HepG2 (cell line): ENCODE measurements around the gene OMD. TPM values are rescaled to one million over a fixed set of nuclear protein-coding genes. Genes with fewer than 3 reads are reported as not detected.

Source experiments
- ATAC-seq: fragments of 200-7000 bp; cut with Tn5 transposase; 3 replicates; pipeline ENCODE4 v1.9.1; 2020; ENCODE audit warnings: mild to moderate bottlenecking, moderate library complexity
- BruUV-seq: library from RNA; stranded (reverse); fragments of 400-500 nt; replicated peaks from 2 replicates; lab custom pipeline; 2021; lab: Mats Ljungman, UMichigan
- CTCF ChIA-PET: fragments of 300-600 bp; formaldehyde crosslinking; extraction: SDS; loops from one replicate; lab custom pipeline; 2021; ENCODE audit warnings: low total read pairs, inconsistent platforms, low intra/inter-chr PET ratio; lab: Yijun Ruan, JAX
- POLR2A ChIA-PET: fragments of 350-600 bp; sonication (Branson Sonifier 250); formaldehyde crosslinking; loops from one replicate; lab custom pipeline; 2020; ENCODE audit warnings: antibody characterized with exemption, inconsistent platforms; lab: Yijun Ruan, JAX
- DNase-seq: peaks from one replicate; pipeline ENCODE4 v3.0.0-alpha.2; 2015; ENCODE audit warnings: low spot score
- FAIRE-seq: peaks from 3 replicates; lab custom pipeline; 2011; peaks lifted over from hg19 to GRCh38; lab: Jason Lieb, UNC
- H2AFZ ChIP-seq: one replicate; pipeline ENCODE4 v1.6.1; 2011; ENCODE audit warnings: low read length, inconsistent platforms
- H3K27ac ChIP-seq: fragments of 300-600 bp; 3 replicates; pipeline ENCODE4 v1.8.0; 2011; ENCODE audit warnings: mixed run types, mild to moderate bottlenecking, mixed read lengths, low read length, inconsistent platforms; ENCODE audit not compliant: insufficient read depth; ENCODE audit errors: extremely low read length
- H3K27me3 ChIP-seq, 2 experiments: fragments of 200-600 bp in 1 of 2; 2 replicates in 1 of 2; 3 replicates in 1 of 2; pipeline versions ENCODE4 v1.6.0 to v1.8.0; 2011; ENCODE audit warnings: low read length in 2 of 2, mild to moderate bottlenecking in 2 of 2, moderate library complexity in 2 of 2, inconsistent platforms in 1 of 2; ENCODE audit not compliant: insufficient read depth in 2 of 2, control insufficient read depth in 1 of 2
- H3K36me3 ChIP-seq, 2 experiments: fragments of 200-600 bp in 1 of 2; replicated peaks in 1 of 2; 2 replicates in 1 of 2; 3 replicates in 1 of 2; pipeline versions ENCODE4 v1.5.1 to v1.8.0; 2011; ENCODE audit warnings: low read length in 2 of 2, inconsistent platforms in 1 of 2; ENCODE audit not compliant: insufficient read depth in 2 of 2, control insufficient read depth in 1 of 2
- H3K4me1 ChIP-seq: 2 replicates; pipeline ENCODE4 v1.5.1; 2012; ENCODE audit warnings: low read length, inconsistent platforms; ENCODE audit not compliant: insufficient read depth
- H3K4me2 ChIP-seq: 2 replicates; pipeline ENCODE4 v1.6.0; 2011; ENCODE audit warnings: low read depth, low read length, inconsistent platforms
- H3K4me3 ChIP-seq, 3 experiments: fragments of 200-600 bp in 1 of 3; sonication (generic), shearing (Covaris generic) in 1 of 3; replicated peaks in 1 of 3; 2 replicates each; pipeline ENCODE4 v1.5.1; 2011 to 2016; ENCODE audit warnings: low read length in 3 of 3, inconsistent platforms in 2 of 3, low read depth in 2 of 3, mild to moderate bottlenecking in 2 of 3, control low read depth in 1 of 3, mixed read lengths in 1 of 3; ENCODE audit not compliant: insufficient read depth in 1 of 3
- H3K79me2 ChIP-seq: one replicate; pipeline ENCODE4 v1.6.1; 2011; ENCODE audit warnings: low read length, inconsistent platforms; ENCODE audit not compliant: insufficient read depth
- H3K9ac ChIP-seq: 2 replicates; pipeline ENCODE4 v1.6.0; 2011; ENCODE audit warnings: mild to moderate bottlenecking, low read depth, low read length, inconsistent platforms; ENCODE audit not compliant: insufficient read depth
- H3K9me3 ChIP-seq: 2 replicates; pipeline ENCODE4 v1.5.1; 2012; ENCODE audit warnings: mild to moderate bottlenecking, low read length
- H4K20me1 ChIP-seq: 2 replicates; pipeline ENCODE4 v1.6.0; 2011; ENCODE audit warnings: inconsistent platforms, mild to moderate bottlenecking, low read length, moderate library complexity; ENCODE audit not compliant: insufficient read depth
- IRX3 ChIP-seq: sonication (generic); formaldehyde crosslinking; IDR thresholded peaks from 2 replicates; pipeline ENCODE4 v1.8.1; 2023; ENCODE audit warnings: mild to moderate bottlenecking, low read depth, missing genetic modification reagents, borderline replicate concordance
- NR1H2 ChIP-seq: sonication (generic); formaldehyde crosslinking; IDR thresholded peaks from 2 replicates; pipeline ENCODE4 v1.8.1; 2022; ENCODE audit warnings: low read depth, missing genetic modification reagents, borderline replicate concordance
- POLR2A ChIP-seq, 2 experiments: IDR thresholded peaks; 2 replicates each; pipeline ENCODE4 v1.6.1; 2011; ENCODE audit warnings: low read depth in 2 of 2, low read length in 2 of 2, mild to moderate bottlenecking in 1 of 2, moderate library complexity in 1 of 2; ENCODE audit not compliant: insufficient read depth in 1 of 2
- ZC3H13 ChIP-seq: sonication (generic); formaldehyde crosslinking; IDR thresholded peaks from 2 replicates; pipeline ENCODE4 v1.8.1; 2023; ENCODE audit warnings: mild to moderate bottlenecking, missing genetic modification reagents, moderate library complexity
- ZFX ChIP-seq: sonication (generic); formaldehyde crosslinking; IDR thresholded peaks from 2 replicates; pipeline ENCODE4 v1.4.0; 2020; ENCODE audit warnings: mild to moderate bottlenecking, low read depth, missing genetic modification reagents, moderate library complexity
- ZNF160 ChIP-seq: sonication (generic); formaldehyde crosslinking; IDR thresholded peaks from 2 replicates; pipeline ENCODE4 v1.8.0; 2022; ENCODE audit warnings: mild to moderate bottlenecking, inconsistent platforms, missing genetic modification reagents
- ZNF281 ChIP-seq: sonication (generic); formaldehyde crosslinking; IDR thresholded peaks from 2 replicates; pipeline ENCODE4 v1.4.0; 2020; ENCODE audit warnings: missing genetic modification reagents, borderline replicate concordance
- ZNF3 ChIP-seq: IDR thresholded peaks from 2 replicates; pipeline ENCODE4 v1.7.0; 2017; ENCODE audit warnings: inconsistent platforms
- ZNF660 ChIP-seq: sonication (generic); formaldehyde crosslinking; IDR thresholded peaks from 2 replicates; pipeline ENCODE4 v1.5.1; 2020; ENCODE audit warnings: mild to moderate bottlenecking, low read depth, missing genetic modification reagents, borderline replicate concordance
- ZNF772 ChIP-seq: sonication (generic); formaldehyde crosslinking; IDR thresholded peaks from 2 replicates; pipeline ENCODE4 v1.5.0; 2020; ENCODE audit warnings: mild to moderate bottlenecking, missing genetic modification reagents
- ZNF788 ChIP-seq: sonication (generic); formaldehyde crosslinking; IDR thresholded peaks from 2 replicates; pipeline ENCODE4 v1.5.0; 2020; ENCODE audit warnings: mild to moderate bottlenecking, missing genetic modification reagents, borderline replicate concordance
- in situ Hi-C: cut with HindIII; loops from 2 replicates; pipeline ENCODE4 v1.10.0; 2017; ENCODE audit warnings: low pct_unique_long_range_greater_than_20kb; ENCODE audit not compliant: extremely low pct_ligation_motif_present
- intact Hi-C: fragments of 100-400 bp; cut with micrococcal nuclease; formaldehyde crosslinking; loops from one replicate; pipeline ENCODE4 v1.10.0; 2022; ENCODE audit not compliant: unreplicated experiment
- polyA plus RNA-seq, 8 experiments: library from polyadenylated mRNA; depleted of rRNA in 3 of 8; stranded (reverse) in 7 of 8; unstranded in 1 of 8; fragments of >200 nt; fragmentation: Illumina TruSeq in 4 of 8; extraction: Trizol in 4 of 8; gene quantifications; 2 replicates each; pipeline versions ENCODE4 v1.2.1 to v1.2.3, GENCODE V29; 2011 to 2016; ENCODE audit warnings: low read depth in 4 of 8, missing spikeins in 1 of 8, mixed read lengths in 1 of 8; ENCODE audit not compliant: insufficient read depth in 1 of 8
- total RNA-seq, 5 experiments: library from RNA; depleted of rRNA; stranded (reverse); fragments of >200 nt; fragmentation: Illumina TruSeq; extraction: Trizol; gene quantifications; 2 replicates each; pipeline ENCODE4 v1.2.3, GENCODE V29; 2016; ENCODE audit warnings: low read depth in 1 of 5
- TF ChIP-seq, protein P1 (sequence below): sonication (generic); formaldehyde crosslinking; IDR thresholded peaks from 2 replicates; pipeline ENCODE4 v1.4.0; 2020; ENCODE audit warnings: missing genetic modification reagents, mild to moderate bottlenecking, borderline replicate concordance

OMD gene
- total and polyA plus RNA-seq, 2 of the 13 experiments (the other 11 are each of a cell fraction or from before 2014, with no cell fraction given): not detected

- TF ChIP-seq ZNF281 (CRISPR knock-in tag) (no peak), NR1H2 (CRISPR knock-in tag) (no peak)
- TF ChIP-seq, all 625 proteins: peak for 0
These were observed 39.7 kb upstream of the OMD start (continued) for GRCh38 chr9:92463984-92464383.

- no peaks in the 10 kb centered on the region for H3K4me1 ChIP-seq
- no peaks in the 10 kb centered on the region for H3K27me3 ChIP-seq
- TF ChIP-seq ZNF160 (no peak), ZNF788 (CRISPR knock-in tag) (no peak), IRX3 (CRISPR knock-in tag) (no peak), ZNF3 (CRISPR knock-in tag) (no peak), ZNF772 (CRISPR knock-in tag) (no peak), ZFX (no peak), POLR2A (IDR thresholded peaks at IDR 0.05; ENCODE audit: insufficient read depth in 1 of 2, low read depth in 2 of 2, low read length in 2 of 2) (no peak), ZNF660 (no peak), ZC3H13 (no peak)
- TF ChIP-seq, protein P1, sequence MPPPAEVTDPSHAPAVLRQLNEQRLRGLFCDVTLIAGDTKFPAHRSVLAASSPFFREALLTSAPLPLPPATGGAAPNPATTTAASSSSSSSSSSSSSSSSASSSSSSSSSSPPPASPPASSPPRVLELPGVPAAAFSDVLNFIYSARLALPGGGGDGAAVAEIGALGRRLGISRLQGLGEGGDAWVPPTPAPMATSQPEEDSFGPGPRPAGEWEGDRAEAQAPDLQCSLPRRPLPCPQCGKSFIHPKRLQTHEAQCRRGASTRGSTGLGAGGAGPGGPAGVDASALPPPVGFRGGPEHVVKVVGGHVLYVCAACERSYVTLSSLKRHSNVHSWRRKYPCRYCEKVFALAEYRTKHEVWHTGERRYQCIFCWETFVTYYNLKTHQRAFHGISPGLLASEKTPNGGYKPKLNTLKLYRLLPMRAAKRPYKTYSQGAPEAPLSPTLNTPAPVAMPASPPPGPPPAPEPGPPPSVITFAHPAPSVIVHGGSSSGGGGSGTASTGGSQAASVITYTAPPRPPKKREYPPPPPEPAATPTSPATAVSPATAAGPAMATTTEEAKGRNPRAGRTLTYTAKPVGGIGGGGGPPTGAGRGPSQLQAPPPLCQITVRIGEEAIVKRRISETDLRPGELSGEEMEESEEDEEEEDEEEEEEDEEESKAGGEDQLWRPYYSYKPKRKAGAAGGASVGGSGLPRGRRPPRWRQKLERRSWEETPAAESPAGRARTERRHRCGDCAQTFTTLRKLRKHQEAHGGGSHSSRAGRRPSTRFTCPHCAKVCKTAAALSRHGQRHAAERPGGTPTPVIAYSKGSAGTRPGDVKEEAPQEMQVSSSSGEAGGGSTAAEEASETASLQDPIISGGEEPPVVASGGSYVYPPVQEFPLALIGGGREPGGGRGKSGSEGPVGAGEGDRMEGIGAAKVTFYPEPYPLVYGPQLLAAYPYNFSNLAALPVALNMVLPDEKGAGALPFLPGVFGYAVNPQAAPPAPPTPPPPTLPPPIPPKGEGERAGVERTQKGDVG (CRISPR knock-in tag): no peak
- no peak overlapping the region for H3K4me3 ChIP-seq
- H4K20me1 ChIP-seq: no peaks in the 10 kb centered on the region
- FAIRE-seq: no peak
- H3K79me2 ChIP-seq: no peaks in the 10 kb centered on the region
- H3K27ac ChIP-seq: no peak overlapping the region
- ChIA-PET POLR2A (no interaction called here), CTCF (no interaction called here)
- no peak for ATAC-seq
- intact Hi-C loops (no loop called here), in situ Hi-C loops (no loop called here)
- DNase-seq: no peak
- BruUV-seq: no TSS peak
- H3K9me3 ChIP-seq: no peaks in the 10 kb centered on the region
- H3K9ac ChIP-seq: no peak overlapping the region
- H3K36me3 ChIP-seq: no peaks in the 10 kb centered on the region
- no peak overlapping the region for H3K4me2 ChIP-seq
- H2AFZ ChIP-seq: no peak overlapping the region
These were observed 39.1 kb upstream of the OMD start for GRCh38 chr9:92463387-92463786.
